NCI-H1105 treated with DMSO at 0.1 percent for 48 hours (cell line): ENCODE data around the gene CDC14A.
"Not testable (repeated sequence)": the region's sequence is repeated elsewhere in the genome, so short reads cannot be mapped to it uniquely, and the experiment has no call there.

Source experiments
- DNase-seq: peaks from one replicate; lab custom pipeline; 2025; lab: John Stamatoyannopoulos, UW

The CDC14A gene

GRCh38 chr1:100332331-100332730, 20.0 kb upstream of the CDC14A start:
- no peak for DNase-seq

GRCh38 chr1:100335436-100335835, 16.9 kb upstream of the CDC14A start:
- no peak for DNase-seq

DNA sequence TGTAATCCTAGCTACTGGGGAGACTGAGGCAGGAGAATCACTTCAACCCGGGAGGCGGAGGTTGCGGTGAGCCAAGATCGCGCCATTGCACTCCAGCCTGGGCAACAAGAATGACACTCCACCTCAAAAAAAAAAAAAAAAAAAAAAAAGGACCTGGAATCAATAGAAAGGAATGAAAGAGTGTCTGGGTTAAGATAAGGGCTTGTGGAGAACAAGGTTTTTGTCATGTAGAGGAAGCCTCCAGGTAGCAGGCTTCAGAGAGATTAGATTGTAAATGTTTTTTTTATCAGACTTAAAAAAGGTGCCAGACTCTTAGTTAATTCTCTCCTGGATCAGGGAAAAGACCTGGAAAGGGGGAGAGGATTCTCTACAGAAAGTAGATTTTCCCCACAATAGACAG, 14.4 kb upstream of the CDC14A start:
- not testable (repeated sequence) for DNase-seq

GRCh38 chr1:100339735-100340134, 12.6 kb upstream of the CDC14A start:
- not testable (repeated sequence) for DNase-seq

DNA sequence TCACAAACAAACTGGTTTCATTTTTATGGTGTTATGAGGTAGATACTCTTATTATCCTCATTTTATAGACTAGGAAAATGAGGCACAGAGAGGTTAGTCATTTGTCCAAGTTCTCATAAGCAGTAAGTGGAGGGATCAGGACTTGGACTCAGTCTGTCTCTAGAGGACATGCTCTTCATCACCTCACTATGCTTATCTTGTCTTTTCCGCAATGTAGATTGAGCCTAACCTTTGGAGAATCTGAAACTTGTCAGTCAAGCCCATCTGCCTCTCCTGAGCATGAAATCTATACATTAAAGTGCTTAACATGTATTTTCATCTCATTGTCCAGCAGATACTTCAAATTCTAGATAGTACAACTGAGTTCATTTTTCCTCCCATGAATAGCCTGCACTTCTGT, 11.8 kb upstream of the CDC14A start:
- DNase-seq: no peak

GRCh38 chr1:100342348-100342747, 10.0 kb upstream of the CDC14A start:
- DNase-seq: no peak

GRCh38 chr1:100343897-100344296, 8.4 kb upstream of the CDC14A start:
- DNase-seq: no peak

DNA sequence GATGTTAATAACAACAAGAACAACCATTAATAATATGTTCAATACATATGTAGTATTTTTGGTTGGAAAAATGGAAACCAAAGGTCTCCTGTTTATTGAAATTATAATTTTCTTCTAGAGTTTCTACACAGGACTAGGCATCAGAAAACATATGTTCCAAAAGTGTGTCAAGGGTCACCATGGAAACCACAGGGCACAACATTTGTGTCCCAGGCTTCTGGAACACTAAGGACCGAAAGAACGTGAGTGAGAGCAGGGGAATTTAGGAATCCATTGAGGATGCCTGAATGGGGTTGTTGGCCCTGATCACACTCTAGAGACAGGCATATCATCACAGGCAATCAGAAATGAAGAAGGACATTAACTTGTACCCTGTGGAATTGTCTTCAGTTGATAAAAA, 7.5 kb upstream of the CDC14A start:
- DNase-seq: no peak

- no peak for DNase-seq
Measured at GRCh38 chr1:100346387-100346786, 5.9 kb upstream of the CDC14A start.

DNA sequence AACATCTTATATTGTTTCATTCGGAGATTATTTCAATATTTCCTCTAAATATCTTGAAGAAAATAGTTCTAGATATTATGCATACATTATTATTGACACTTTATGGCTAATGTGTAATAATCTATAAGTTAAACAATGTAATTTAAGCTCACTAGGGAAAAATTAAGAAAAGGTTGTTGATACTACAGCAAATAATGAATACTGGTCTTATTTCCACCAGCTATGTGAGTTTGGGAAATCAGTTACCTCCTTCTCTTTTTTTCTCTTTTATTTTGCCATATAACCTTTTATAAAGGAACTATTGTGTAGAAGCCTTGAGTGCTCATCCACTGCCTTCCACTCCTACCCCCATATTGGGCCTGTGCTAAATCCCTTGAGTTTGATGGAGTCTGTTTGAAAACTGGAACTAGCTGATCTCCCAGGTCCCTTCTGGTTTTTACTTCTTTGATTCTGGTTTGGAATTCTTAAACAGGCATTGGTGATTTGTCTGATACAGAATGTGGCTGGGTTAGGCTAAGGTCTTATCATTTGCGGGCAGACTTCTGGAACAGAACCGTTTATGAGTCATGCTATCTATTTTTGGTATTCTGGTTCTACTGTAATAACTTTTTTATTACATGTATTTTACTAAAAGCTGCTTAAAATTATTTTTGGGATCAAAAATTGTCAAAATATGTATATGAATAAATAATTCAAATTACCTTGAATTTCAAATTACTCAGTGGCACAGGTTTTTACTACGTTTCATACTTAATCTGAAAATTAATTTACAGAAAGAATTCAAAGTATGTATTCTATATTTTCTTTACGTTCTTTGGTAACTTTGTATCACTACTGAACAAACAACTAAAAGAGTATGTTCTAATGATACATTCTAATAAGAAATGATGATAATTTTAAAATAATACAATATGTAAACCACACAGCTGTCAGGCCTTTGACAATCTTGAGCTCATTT, 5.0 kb upstream of the CDC14A start:
- DNase-seq: no peak

- DNase-seq: no peak
Measured at GRCh38 chr1:100348549-100349144, 3.7 kb upstream of the CDC14A start.

GRCh38 chr1:100349246-100349645, 3.1 kb upstream of the CDC14A start:
- no peak for DNase-seq

GRCh38 chr1:100350787-100351094, 1.6 kb upstream of the CDC14A start:
- DNase-seq: no peak

GRCh38 chr1:100351095-100351887, 1.0 kb upstream of the CDC14A start:
- peak; percentile 93 for DNase-seq

GRCh38 chr1:100353071-100353801, 930 bp downstream of the CDC14A start:
- DNase-seq: peak; percentile 37

DNA sequence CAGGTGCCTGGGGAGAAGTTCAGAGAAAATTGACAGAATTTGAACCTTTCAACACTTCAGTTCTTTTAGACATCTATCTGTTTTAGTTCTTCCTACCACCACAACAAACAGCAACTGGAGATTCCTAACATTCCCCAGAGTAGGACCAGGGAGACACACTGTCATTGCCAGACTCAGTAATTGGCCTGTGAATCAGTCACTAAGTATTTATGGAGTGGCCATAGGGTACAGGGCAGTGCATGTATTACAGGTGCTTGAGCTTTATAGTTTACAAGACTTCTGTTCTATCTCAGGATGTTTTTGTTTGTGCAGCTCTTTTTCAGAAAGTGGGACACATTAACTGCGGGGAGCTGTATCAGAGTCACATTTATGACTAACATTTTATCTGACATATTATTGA, 1.7 kb downstream of the CDC14A start:
- peak; percentile 23 for DNase-seq

- peak; percentile 85 for DNase-seq
Measured at GRCh38 chr1:100354971-100355394, 2.7 kb downstream of the CDC14A start.

DNA sequence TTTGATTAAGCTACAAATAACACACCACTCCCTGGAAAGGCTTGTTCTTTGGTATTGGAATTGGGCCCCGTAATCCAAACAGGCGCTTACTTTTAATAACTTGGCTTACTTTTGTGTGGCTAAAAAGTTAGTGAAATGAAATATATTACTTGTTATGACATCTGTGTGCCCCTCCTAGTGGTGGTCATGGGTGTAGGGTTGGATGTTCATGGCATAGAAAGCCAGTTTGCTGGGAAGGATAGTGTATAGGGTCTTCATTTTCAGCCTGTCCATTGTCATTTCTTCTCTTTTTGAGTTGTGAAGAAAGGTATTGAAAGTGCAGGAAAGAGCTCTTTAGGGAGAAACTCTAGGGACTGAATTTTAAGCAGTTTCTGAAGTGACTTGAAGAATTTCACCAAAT, 5.9 kb downstream of the CDC14A start:
- no peak for DNase-seq

DNA sequence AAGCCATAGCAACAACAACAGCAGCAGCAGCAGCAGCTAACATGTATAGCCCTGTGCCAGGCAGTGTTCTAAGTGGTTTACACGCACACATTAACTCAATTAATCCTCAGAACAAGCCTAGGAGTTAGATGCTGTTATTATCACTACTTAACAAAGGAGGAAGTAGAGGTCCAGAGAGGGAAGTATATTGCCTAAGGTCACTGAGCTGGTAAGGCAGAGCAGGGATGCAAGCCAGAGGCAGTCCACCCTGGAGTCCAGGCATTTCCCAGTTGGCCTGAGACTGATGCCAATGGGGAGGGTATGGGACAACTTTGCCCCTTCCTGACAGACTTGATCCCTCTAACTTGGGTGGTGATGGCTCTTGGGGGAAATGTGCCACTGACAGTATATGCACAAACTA, 6.8 kb downstream of the CDC14A start:
- no peak for DNase-seq

DNA sequence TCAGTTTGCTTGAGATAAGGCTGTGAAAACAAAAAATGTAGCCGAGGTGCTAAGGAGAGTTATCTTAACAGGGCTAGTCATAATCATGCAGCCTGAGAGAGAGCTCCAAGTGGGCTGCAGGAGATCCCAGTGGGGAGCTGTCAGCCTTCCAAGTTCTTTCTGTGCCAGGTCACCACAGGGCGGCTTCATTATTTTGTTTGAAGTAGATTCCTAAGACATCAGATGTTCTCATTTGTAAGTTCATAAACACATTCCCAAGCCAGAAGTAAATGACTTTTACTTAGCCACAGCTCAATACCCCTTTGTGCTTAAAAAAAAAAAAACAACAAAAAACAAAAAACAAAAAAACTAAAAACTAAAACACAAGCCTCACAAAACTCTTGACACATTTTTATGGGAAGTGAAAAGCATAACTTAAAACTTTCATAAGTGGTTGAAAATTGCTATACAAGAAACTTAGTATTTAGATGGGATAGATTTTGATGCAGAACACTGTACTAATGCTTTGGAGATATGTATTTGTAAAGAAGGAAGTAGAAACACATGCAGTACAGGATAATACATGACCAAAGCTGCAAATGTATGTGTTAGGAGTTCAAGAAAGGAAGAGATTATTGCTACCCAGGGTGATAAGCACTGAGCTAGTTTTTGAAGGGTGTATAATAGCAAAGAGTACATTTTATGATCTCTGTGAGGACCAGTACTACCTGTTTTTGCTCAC, 8.6 kb downstream of the CDC14A start:
- no peak for DNase-seq

DNA sequence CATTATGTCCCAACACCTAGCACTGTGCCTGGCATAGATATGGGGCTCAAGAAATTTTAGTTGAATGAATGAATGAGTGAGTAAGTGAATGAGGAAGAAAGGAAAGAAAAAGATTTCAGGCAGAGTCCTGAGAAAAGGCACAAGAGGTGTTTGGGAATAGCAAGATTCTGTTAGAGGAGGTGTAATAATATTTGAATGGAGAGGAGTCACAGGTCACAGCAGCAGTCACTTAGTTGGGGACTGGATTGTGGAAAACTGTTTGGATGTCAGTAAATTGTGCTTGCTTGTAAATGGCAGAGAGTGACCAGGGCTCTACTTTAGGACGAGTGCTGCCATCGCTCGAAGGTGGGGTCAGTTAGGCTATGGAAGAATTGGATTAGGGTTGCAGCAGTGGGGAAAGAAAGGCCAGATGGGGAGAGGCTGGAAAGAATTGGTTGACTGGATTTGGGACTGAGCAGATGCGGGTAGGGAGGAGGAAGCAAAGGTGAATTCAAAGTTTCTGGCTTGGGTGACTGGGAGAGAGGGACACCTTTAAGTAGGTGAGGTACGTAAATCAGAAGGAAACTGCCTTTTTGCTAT, 9.3 kb downstream of the CDC14A start:
- DNase-seq: no peak
